ENCODE measurements around the gene HID1.

HID1 gene

DNA sequence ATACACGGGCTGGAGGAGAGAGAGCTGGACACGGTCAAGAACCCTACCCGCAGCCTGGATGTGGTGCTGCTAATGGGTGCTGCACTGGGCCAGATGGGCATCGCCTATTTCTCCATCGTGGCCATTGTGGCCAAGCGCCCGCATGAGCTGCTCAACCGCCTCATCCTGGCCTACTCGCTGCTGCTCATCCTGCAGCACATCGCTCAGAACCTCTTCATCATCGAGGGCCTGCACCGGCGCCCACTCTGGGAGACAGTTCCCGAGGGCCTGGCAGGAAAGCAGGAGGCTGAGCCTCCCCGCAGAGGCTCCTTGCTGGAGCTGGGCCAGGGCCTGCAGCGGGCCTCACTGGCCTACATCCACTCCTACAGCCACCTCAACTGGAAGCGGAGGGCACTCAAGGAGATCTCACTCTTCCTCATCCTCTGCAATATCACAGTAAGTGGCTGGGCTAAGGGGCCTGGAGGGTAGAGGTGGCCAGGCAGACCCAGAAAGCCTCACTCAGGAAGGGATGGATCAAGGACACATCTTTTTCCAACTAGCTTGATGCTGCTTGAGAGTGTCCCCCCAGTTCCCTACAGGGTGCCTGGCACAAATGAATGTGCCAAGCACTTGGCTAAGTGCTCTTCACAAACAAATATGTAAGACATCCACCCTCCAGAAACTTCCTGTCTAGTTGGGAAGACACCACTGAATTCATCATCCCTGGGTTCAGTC, 25.4 kb downstream of the HID1 start:
- no peak for DNase-seq (ENCODE audit: low read depth in 2 of 2)

DNA sequence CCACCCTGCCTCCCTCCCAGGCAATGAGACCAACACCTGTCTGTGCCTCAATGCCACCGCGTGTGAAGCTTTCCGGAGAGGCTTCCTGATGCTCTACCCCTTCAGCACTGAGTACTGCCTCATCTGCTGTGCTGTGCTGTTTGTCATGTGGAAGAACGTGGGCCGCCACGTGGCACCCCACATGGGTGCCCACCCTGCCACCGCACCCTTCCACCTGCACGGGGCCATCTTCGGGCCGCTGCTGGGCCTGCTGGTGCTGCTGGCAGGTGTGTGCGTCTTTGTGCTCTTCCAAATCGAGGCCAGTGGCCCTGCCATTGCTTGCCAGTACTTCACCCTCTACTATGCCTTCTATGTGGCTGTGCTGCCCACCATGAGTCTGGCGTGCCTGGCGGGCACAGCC, 25.9 kb downstream of the HID1 start:
- no peak for DNase-seq (ENCODE audit: low read depth in 2 of 2)

DNA sequence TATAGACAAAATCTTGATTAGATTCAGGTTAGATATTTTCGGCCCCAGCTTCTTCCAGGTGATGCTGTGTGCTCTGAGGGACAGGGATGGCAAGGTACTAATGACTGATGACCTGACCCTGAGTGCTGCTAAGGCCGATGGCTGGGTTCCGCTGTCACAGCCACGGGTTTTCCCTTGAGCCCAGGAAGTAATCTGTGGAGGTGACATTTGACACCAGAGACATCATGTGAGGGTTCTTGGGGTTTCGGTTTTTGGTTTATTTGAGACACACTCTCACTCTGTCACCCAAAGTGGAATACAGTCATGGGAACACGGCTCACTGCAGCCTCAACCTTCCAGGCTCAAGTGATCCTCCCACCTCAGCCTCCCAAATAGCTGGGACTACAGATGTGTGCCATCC, 27.0 kb downstream of the HID1 start:
- no peak for DNase-seq (ENCODE audit: low read depth in 2 of 2)

DNA sequence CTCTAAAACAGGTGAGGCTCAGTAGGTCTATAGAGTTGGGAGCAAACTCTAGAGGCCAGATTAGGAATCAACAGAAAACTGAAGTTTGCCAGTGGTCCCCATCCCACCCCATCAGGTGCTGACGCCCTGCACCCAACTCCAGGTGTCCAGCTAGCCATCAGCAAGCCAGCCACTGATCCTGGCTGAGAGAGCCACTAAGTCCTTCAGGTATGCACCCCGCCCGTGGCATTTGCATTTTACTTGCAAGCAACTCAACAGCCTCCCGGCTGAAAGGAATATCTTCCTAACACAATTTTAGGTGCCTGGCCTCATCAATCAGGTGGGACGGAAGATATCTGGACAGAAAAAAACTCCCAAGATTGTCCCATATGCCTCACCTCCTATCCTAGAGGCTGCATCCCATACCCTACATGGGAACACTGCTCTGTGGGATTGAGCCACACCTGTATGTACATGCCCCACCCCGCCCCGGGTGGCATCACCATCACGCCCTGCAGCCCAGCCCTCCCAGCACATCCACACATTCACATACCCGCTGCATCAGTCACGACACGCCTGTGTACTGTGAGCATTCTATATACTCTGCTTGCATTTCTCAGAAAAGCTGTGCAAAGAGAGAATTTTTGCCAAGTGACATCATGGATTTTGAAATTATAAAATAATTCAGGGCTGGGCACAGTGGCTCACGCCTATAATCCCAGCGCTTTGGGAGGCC, 28.6 kb downstream of the HID1 start:
- no peak for DNase-seq (ENCODE audit: low read depth in 2 of 2)

DNA sequence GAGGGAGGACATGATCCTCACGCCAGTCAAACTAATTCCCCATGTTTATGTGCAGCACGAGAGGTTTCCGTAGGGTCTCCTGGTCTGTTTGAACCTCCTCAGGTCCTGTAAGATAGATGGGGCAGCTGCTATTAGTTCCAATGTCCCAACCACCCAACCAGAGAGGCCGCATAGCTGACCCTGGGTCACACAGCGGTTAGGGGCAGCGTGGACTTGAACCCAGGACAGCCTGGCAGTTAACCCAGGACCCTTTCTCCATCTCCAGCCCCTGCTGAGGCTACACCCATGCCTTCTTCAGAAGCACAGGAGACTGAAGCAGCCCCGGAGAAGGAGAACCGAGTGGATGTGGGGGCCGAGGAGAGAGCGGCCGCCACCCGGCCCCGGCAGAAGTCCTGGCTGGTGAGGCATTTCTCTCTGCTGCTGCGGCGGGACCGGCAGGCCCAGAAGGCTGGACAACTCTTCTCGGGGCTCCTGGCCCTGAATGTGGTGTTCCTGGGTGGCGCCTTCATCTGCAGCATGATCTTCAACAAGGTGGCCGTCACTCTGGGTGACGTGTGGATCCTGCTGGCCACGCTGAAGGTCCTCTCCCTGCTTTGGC, 31.3 kb downstream of the HID1 start:
- no peak for DNase-seq (ENCODE audit: low read depth in 2 of 2)

DNA sequence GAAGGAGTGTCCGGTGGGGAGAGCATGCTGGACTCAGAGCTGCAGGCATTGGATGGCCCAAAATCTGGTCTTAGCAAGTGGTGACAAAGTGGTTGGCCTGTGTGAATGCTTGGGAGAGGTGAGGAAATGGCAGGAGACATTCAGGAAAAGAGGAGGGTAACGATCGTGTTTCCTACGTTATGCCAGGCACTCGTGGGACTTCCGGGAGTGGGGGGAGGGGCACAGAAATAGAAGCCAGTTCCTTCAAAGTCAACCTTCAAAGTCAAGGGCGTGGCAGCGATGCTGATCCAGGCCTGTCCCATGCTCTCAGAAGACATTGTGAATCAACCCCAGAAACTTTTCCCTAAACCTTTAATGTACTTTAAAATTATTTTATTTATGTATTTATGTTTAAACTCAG, 33.0 kb downstream of the HID1 start:
- no peak for DNase-seq (ENCODE audit: low read depth in 2 of 2)

DNA sequence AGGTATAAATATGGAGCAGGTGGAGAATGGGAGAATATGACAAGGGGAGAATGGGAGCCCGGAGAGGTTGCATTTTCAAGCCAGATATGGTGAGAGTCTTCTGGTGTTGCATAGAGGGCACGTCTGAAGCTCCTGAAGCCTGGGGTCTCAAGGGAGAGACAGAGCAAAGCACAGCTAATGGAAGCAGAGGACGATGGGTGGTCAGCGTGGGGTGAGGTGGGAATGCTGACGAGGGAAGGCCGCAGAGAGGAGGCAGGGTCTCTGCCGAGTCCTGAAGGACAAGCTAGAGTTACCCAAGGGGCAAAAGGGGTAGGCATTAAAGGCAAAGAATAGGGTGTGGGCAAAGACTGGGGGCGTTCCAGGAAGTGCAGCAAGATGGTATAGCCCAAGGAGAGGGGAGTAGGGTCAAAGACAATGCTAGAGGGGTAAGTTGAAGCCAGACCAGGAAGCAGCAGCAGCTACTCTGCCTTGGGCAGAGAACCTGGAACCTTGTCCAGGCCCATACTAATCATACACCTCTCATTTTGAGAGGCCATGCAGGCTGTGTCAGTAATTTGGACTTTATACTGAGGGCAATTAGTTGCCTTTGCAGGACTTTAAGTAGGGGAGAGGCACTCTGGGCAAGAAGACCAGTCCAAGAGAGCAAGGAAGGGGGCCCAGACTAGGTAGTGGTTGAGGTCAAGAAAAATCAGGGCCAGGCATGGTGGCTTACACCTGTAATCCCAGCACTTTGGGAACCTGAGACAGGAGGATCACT, 34.2 kb downstream of the HID1 start:
- DNase-seq (ENCODE audit: low read depth in 2 of 2), result no peak

DNA sequence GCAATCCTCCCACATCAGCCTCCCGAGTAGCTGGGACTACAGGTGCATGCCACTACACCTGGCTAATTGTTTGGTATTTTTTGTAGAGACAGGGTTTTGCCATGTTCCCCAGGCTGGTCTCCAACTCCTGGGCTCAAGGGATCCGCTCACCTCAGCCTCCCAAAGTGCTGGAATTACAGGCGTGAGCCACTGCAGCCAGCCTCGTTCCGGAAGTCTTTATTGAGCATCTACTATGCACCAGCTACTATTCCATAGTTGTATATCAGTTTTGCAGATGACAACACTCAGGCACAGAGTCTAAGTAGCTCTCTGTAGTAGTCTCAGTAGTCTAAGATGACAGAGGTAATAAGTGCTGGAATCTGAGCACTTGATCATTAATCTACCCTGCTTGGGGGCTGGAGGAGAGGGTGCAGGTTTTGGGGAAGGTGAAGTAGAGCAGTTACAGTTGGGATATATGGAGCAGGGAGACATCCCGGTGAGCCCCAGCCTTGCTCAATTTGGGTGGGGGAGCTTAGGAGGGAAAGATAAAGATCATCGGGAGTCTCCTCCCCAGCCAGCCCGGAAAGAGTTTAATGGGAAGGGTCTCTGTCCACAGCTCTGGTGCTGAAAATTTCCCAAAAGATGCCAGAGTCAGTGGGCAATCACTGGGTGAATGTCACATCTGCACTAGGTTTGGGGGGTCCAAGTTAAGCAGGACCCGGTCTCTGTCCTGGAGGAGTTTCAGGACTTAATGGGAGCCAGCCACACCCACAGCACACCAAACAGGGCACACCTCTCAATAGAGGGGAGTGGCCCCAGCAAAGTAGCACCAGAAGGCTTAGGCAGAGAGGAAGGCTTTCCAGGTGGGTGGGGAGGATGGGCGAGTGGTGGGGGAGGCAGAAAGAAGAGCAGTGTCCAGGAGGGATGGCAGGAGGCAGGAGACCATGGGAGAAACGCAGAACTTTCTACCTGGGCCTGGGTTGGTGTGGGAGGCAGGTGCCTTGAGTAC, 35.2 kb downstream of the HID1 start:
- DNase-seq (ENCODE audit: low read depth in 2 of 2), result no peak

DNA sequence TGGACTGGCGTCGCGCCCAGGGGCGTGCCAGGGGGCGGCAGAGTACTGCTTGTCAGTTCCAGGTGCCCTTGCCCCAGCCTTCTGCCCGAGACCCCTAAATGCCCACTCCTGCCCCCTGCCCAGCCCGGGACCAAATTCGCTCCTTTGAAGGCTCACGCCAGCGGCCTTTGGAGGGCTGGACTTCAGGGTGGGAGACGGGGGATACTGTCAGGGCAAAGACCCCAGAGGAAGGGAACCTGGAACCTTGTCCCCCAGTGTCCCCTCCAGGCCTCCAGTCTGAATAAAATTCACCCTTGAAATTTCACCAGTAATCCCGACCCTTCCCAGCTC, 36.1 kb downstream of the HID1 start:
- no peak for DNase-seq (ENCODE audit: low read depth in 2 of 2)

DNA sequence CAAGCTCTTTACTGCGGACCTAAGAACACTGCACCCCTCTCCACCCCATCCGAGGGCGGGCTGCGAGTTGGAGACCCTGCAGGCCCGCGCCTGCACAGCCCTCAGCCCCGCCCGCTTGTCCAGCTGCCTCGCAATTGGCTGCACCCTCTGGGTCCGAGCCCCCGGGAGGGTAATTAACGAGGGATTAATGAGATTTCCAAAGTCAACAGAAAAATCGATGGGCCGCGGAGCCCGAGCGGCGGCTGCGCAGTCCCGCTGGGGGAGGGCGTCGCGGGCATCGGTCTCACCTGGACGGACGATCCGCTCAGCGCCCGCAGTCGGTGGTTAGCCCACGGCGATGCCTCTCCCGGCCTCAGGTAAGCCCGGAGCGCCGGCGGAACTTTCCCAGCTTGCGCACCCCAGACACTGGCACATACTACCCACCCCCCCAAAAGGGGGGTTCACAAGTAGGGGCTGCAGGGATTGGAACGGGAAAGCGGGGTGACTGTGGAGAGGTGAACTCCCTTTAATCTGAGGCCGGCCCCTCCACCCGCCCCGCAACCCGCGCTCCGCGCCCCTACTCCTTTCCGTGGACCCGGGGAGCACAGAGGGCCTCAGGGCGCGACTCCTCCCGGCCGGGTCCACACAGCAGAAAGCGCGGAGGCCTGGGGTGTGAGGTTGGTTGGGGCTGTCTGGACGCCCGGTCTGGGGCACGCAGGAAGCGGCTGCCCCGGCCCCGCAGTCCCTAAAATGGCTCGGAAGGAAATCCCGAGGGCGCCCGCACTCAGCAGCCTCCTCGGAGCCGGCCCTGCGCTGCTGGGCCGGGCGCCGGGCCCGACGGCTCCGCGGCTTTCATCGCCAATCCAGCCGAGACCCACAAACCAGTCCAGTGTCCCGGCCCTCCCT, 36.7 kb downstream of the HID1 start, which contains the start of gene OTOP3:
TSS of gene OTOP3 (plus strand) at position 314 of the 885 bp plus-strand sequence. CDS start at position 338, 24 bp downstream.
- DNase-seq (ENCODE audit: low read depth in 2 of 2), result no peak

DNA sequence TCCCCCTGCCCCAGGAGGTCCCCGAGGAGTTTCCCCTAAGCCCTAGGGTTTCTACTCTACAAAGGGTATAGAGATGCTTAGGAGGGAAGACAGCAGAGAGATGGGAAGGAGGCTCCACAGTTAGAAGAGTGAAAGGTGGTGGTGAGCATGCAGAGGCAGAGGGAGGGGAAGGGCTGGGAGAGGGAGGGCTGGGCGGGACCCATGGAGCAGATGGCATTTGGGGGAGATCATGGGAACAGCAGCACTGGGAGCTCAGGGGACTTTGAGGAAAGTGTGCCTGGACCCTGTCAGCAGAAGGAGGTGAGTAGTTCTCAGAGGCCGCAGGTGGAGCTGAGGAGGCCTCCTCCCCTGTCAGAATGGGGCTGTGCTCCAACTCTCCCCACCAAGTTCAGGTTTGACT, 37.5 kb downstream of the HID1 start:
- no peak for DNase-seq (ENCODE audit: low read depth in 2 of 2)

DNA sequence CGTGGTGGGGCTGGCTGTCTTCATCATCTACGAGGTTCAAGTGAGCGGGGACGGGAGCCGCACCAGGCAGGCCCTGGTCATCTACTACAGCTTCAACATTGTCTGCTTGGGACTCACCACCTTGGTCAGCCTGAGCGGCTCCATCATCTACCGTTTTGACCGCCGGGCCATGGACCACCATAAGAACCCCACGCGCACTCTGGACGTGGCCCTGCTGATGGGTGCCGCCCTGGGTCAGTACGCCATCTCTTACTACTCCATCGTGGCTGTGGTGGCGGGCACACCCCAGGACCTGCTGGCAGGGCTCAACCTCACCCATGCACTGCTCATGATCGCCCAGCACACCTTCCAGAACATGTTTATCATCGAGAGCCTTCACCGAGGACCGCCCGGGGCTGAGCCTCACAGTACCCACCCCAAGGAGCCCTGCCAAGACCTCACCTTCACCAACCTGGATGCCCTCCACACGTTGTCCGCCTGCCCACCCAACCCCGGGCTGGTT, 42.0 kb downstream of the HID1 start:
- DNase-seq (ENCODE audit: low read depth in 2 of 2), result no peak

DNA sequence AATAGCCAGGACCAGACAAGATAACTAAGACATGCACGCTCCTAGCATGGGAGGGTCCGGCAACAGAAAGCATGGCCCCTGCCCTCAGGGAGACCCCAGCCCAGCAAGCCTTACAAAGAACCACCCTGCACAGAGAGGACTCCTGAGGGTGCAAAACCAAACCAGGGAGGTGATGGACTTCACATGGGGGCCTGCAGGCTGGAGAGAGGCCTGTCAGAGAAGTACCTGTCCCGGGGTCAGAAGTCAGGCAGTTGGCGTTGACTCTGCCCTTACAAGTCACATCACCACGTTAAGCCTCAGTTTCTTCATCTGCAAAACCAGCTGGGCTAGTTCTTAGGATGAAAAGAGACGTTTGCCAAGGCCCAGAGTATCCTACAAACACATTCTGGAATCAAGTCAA, 43.8 kb downstream of the HID1 start:
- no peak for DNase-seq (ENCODE audit: low read depth in 2 of 2)

DNA sequence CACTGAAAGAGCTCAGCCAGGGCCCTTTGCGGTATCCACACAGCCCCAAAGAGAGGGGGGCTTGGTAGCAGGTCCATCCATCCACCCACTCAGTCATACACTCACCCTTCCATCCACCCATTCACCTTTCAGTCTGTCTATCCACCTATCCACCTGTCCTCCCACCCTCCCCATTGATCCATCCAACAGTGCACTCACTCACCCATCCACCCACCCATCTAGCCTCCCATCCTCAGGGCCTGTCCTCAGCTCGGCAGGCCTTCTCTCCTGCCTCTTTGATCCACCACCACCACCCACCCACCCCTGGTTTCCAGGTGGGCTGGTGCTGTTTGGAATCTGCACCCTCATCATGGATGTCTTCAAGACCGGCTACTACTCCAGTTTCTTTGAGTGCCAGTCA, 47.3 kb downstream of the HID1 start:
- no peak for DNase-seq (ENCODE audit: low read depth in 2 of 2)

DNA sequence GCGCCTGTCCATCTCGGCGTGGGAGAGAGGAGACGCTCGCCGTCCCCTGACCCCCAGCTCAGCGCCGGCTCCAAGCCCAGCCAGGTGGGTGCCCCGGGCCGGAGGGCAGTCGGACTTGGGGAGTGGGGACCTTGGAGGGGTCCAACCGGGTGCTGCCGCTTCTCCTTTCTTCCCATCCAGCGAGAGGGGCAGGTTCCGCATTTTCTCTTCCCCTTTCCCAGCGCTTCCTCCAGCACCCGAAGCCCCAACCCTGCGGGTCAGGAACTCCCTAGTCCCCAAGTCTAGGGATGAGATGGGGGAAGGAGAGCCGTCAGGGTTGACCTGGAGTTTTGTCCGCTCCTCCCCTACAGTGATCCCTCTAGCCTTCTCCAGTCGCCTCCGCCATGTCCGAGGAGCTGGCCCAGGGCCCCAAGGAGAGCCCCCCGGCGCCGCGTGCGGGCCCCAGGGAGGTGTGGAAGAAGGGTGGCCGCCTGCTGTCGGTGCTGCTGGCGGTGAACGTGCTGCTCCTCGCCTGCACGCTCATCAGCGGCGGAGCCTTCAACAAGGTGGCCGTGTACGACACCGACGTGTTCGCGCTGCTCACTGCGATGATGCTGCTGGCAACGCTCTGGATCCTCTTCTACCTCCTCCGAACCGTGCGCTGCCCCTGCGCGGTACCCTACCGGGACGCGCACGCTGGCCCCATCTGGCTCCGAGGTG, 48.2 kb downstream of the HID1 start, which contains the start of gene OTOP2:
TSS of gene OTOP2 (plus strand) at position 24 of the 699 bp plus-strand sequence. CDS start at position 384, 360 bp downstream.
- DNase-seq (ENCODE audit: low read depth in 2 of 2), result no peak

DNA sequence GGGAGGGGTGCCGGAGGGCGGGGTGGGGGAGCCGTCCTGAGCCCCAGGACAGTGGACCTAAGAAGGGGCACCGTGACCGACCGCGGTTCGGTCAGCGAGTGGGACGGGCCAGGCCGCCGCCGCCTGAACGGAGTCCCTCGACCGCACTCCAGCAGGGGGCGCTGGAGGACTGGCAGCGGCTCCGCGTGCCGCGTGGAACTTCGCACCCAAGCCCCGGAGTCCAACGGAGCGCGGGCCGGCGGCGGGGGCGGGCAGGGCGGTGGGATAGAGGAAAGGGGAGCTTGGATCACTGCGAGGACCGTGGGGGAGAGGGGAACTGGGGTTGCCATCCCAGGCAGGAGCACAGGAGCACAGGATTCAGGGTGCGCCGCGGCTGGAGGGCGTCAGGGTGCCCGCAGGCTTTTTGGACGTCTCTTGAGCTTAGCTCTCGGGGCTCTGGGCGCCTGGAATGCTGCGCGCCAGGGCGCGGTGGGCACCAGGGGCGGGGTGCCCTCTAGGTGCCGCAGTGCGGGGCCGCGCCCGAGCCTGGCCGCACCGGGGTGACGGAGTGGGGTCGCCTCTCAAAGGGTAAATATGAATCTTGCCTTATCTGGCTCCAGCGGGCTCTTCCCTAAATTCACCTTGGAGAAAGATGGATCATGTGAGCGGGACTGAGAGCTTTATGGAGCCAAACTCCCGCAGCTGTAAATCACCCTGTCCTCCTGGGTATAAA, 48.9 kb downstream of the HID1 start:
- DNase-seq (ENCODE audit: low read depth in 2 of 2), result peak; percentile 41 to 44

DNA sequence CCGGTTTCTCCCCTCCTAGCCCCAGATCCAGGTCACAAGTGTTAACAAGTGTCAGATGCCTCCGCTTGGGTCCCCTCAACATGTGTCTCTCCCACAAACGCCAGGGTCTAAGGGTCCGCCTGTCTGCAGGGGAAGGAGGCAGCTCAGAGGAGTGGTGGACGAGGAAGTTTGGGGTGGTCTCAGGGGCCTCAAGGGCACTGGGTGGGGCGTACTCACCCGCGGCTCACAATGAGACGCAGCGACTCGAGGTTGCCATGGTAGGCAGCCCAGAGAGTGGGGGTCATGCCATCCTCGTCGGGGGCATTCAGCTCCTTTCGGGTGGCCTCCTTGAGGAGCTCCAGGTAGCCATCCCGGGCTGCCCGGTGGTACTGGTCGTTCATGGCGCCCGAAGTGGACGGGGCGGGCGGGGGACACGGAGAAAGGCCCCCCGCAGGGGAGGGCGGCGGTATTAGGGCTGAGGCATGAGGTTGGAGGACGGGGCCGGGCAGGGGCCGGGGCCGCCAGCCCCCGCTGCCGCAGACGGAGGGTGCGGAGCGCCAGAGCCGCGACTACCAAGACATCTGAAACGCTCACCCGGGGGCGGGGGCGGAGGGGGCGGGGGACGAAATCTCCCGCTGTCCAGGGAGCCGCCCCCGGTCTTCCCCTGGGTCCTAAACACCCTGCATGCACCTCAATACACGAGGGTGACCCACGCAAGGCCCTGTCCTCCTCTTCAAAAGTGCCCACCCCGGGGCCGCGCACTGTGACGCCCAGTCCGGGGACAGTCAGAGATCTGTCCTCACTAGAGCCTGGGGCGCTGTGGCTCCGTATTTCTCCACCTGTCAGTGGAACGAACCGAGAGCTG, 49.6 kb downstream of the HID1 start, which contains the start of gene USH1G:
TSS of gene USH1G (minus strand) at position 562 of the 844 bp plus-strand sequence. CDS start at position 380, 182 bp downstream.
- no peak for DNase-seq (ENCODE audit: low read depth in 2 of 2)
